HG03060 (cell line): Measurements from ENCODE around the gene SLC39A11.
"Not testable (repeated sequence)": the region's sequence is repeated elsewhere in the genome, so short reads cannot be mapped to it uniquely, and the experiment has no call there.

ENCODE experiments used
- ATAC-seq: cut with Tn5 transposase; IDR thresholded peaks from one replicate; pipeline ENCODE4 v1.9.1; 2021; ENCODE audit warnings: low read depth, moderate number of reproducible peaks; ENCODE audit not compliant: unreplicated experiment

The SLC39A11 gene

GRCh38 chr17:72853440-72854415 lies 238.8 kb downstream of the SLC39A11 start:
- no peak for ATAC-seq

GRCh38 chr17:72852277-72852938 lies 240.1 kb downstream of the SLC39A11 start:
- ATAC-seq: no peak

GRCh38 chr17:72850410-72851118 lies 241.9 kb downstream of the SLC39A11 start:
- no peak for ATAC-seq

GRCh38 chr17:72846399-72846798 lies 246.1 kb downstream of the SLC39A11 start:
- ATAC-seq: no peak

GRCh38 chr17:72843591-72843990 lies 248.9 kb downstream of the SLC39A11 start:
- no peak for ATAC-seq

- ATAC-seq: no peak
Measured at GRCh38 chr17:72840019-72840418, 252.5 kb downstream of the SLC39A11 start.

- no peak for ATAC-seq
Measured at GRCh38 chr17:72839131-72839725, 253.3 kb downstream of the SLC39A11 start.

GRCh38 chr17:72838581-72838980 lies 253.9 kb downstream of the SLC39A11 start:
- no peak for ATAC-seq

- no peak for ATAC-seq
Measured at GRCh38 chr17:72838068-72838467, 254.4 kb downstream of the SLC39A11 start.

- ATAC-seq: no peak
Measured at GRCh38 chr17:72837335-72837734, 255.2 kb downstream of the SLC39A11 start.

GRCh38 chr17:72833128-72833765 lies 259.2 kb downstream of the SLC39A11 start:
- no peak for ATAC-seq

GRCh38 chr17:72832306-72832705 lies 260.2 kb downstream of the SLC39A11 start:
- no peak for ATAC-seq

- no peak for ATAC-seq
Measured at GRCh38 chr17:72829883-72830282, 262.6 kb downstream of the SLC39A11 start.

- no peak for ATAC-seq
Measured at GRCh38 chr17:72826602-72827001, 265.9 kb downstream of the SLC39A11 start.

- ATAC-seq: not testable (repeated sequence)
Measured at GRCh38 chr17:72826059-72826458, 266.4 kb downstream of the SLC39A11 start.

- ATAC-seq: no peak
Measured at GRCh38 chr17:72825218-72825617, 267.3 kb downstream of the SLC39A11 start.

- not testable (repeated sequence) for ATAC-seq
Measured at GRCh38 chr17:72824267-72824666, 268.2 kb downstream of the SLC39A11 start.

- no peak for ATAC-seq
Measured at GRCh38 chr17:72822358-72823023, 270.0 kb downstream of the SLC39A11 start.

GRCh38 chr17:72816406-72816805 lies 276.1 kb downstream of the SLC39A11 start:
- no peak for ATAC-seq

GRCh38 chr17:72813481-72813880 lies 279.0 kb downstream of the SLC39A11 start:
- no peak for ATAC-seq
